Activated CD4-positive, CD25-positive, alpha-beta regulatory T cell treated with anti-CD3 and anti-CD28 coated beads, Interleukin-2, amount 50 U/mL, for 16 hours (primary cell): ENCODE data around the gene RAB7B.

Source experiments
- DNase-seq: peaks from one replicate; pipeline ENCODE4 v3.0.0-alpha.2; 2020; ENCODE audit warnings: low read depth, low spot score

RAB7B gene

DNA sequence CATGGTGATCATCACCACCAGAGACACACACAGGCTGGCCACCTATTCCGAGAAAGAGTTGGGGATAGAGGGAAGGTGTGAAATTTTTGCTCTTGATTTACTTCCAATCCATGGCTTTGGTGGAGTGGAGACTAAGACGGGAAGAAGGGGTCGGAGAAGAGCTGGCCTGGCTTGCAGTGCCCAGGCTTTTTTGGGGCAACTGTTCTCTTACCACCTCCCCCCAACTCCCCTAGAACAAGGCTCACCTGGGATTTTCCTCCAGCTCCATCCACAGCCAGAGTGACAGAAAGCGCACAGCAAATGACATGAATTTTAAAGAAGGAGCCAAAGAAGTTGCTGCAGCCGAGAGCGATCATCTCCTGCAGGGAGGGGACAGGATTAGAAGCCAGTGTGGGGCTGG lies 75.9 kb downstream of the RAB7B start:
- no peak for DNase-seq
